ENCODE data around the gene RASEF.

RASEF gene

DNA sequence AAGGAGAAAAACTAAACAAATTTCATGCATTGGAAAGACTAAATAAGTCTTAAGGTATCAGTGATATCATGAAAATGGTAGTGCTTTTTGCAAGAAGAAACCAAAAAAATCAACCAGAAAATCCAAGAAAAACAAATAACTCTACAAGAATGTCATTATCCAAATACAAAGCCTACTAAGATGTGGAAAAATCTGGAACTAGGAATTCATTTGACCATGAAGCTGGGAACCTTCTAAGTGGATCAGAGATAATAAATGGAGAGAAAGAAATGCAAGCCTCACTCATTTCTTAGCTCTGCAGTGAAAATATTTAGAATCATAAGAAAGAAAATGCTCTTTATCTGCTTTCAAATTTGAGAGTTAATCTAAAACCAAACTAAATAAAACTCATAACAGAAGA lies 51.3 kb downstream of the RASEF start:
- no peak overlapping the region for H3K4me3 ChIP-seq (ENCODE audit: low read length)
- no peaks in the 10 kb centered on the region for H3K9me2 ChIP-seq (replicated peaks; ENCODE audit: control insufficient read depth, low read length)
- H3K79me2 ChIP-seq (ENCODE audit: control insufficient read depth, low read length): no peaks in the 10 kb centered on the region
- H3K4me2 ChIP-seq (ENCODE audit: low read length): no peak overlapping the region
- H3K27ac ChIP-seq (ENCODE audit: low read depth, low read length): no peak overlapping the region
- H3K4me1 ChIP-seq (ENCODE audit: control insufficient read depth, low read length): no peaks in the 10 kb centered on the region
- no peaks in the 10 kb centered on the region for H4K20me1 ChIP-seq (ENCODE audit: control insufficient read depth, insufficient read depth, low read depth, low read length)
- H3K36me3 ChIP-seq (ENCODE audit: control insufficient read depth, low read length): no peaks in the 10 kb centered on the region
- no peak for TF ChIP-seq EZH2phosphoT487 (IDR thresholded peaks at IDR 0.05; ENCODE audit: borderline replicate concordance, low read length)
- TF ChIP-seq, protein P1, sequence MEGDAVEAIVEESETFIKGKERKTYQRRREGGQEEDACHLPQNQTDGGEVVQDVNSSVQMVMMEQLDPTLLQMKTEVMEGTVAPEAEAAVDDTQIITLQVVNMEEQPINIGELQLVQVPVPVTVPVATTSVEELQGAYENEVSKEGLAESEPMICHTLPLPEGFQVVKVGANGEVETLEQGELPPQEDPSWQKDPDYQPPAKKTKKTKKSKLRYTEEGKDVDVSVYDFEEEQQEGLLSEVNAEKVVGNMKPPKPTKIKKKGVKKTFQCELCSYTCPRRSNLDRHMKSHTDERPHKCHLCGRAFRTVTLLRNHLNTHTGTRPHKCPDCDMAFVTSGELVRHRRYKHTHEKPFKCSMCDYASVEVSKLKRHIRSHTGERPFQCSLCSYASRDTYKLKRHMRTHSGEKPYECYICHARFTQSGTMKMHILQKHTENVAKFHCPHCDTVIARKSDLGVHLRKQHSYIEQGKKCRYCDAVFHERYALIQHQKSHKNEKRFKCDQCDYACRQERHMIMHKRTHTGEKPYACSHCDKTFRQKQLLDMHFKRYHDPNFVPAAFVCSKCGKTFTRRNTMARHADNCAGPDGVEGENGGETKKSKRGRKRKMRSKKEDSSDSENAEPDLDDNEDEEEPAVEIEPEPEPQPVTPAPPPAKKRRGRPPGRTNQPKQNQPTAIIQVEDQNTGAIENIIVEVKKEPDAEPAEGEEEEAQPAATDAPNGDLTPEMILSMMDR (IDR thresholded peaks at IDR 0.05; ENCODE audit: low read depth, low read length, poor library complexity, severe bottlenecking): no peak
- H3K9me3 ChIP-seq (ENCODE audit: control insufficient read depth, insufficient read depth, low read length): no peaks in the 10 kb centered on the region
- H3K27me3 ChIP-seq (ENCODE audit: control insufficient read depth, low read length): no peaks in the 10 kb centered on the region
- no peaks in the 10 kb centered on the region for H3F3A ChIP-seq (ENCODE audit: control insufficient read depth, insufficient read depth)

DNA sequence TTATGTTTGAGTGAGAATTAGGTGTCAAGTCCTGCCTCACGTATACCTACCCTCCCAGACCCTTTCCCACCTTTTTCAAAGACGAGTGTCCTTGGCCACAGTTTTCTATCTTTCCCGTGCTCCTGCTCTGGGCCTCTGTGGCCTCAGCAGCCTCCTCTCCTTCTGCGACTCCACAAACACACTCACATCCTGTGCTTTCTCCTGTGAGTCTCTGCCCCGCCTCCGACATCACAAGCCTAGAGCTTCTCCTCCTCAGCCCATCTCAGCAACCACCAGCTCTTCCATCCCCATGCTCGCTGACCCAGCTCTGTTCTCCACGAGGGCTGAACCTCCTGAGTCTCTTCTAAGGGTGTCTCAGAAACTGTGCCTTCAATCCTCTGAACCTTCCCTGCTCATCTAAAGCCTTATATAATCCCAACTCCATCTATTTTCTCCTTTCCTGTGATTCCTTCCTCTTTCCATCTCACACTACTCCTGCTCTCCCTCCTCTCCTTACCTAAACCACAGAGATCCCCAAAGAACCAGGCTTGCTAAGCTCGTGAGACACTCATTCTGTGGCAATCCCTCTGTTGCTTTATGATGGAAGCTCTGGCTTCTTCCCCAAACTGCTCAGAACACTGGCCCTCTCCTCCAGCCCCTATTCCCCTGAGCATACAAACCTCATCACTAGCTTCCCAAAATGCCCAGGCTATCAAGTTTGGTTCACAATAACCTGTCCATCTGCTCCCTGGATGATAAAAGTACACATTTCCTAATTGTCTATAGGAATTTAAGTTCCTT lies 55.2 kb downstream of the RASEF start:
- no peaks in the 10 kb centered on the region for H3K9me2 ChIP-seq (replicated peaks; ENCODE audit: control insufficient read depth, low read length)
- H3K79me2 ChIP-seq (ENCODE audit: control insufficient read depth, low read length): no peaks in the 10 kb centered on the region
- H3K27me3 ChIP-seq (ENCODE audit: control insufficient read depth, low read length): no peaks in the 10 kb centered on the region
- H3K36me3 ChIP-seq (ENCODE audit: control insufficient read depth, low read length): no peaks in the 10 kb centered on the region
- no peaks in the 10 kb centered on the region for H3K9me3 ChIP-seq (ENCODE audit: control insufficient read depth, insufficient read depth, low read length)
- no peaks in the 10 kb centered on the region for H4K20me1 ChIP-seq (ENCODE audit: control insufficient read depth, insufficient read depth, low read depth, low read length)
- H3K27ac ChIP-seq (ENCODE audit: low read depth, low read length): no peak overlapping the region
- no peaks in the 10 kb centered on the region for H3K4me1 ChIP-seq (ENCODE audit: control insufficient read depth, low read length)
- H3K4me3 ChIP-seq (ENCODE audit: low read length): no peak overlapping the region
- TF ChIP-seq, protein P1 (IDR thresholded peaks at IDR 0.05; ENCODE audit: low read depth, low read length, poor library complexity, severe bottlenecking): no peak
- no peak for TF ChIP-seq EZH2phosphoT487 (IDR thresholded peaks at IDR 0.05; ENCODE audit: borderline replicate concordance, low read length)
- no peak overlapping the region for H3K4me2 ChIP-seq (ENCODE audit: low read length)
- no peaks in the 10 kb centered on the region for H3F3A ChIP-seq (ENCODE audit: control insufficient read depth, insufficient read depth)

DNA sequence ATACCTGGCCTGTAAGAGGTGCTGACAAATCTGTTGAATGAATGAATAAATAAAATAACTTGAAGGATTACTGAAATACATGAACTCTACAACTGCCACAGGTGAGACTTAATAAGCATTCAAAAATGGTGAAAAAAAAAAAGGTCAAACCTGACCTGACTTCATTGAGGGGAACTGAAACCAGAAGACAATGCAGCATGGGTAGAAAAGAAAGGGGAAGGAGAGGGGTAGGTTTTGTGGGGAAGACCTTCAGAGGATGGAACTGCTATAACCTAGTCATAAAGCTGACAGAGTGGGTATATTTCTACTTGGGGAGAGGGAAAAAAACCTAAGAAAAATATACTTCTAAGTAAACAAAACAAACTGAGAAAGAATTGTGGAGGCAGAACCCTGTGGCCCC lies 56.6 kb downstream of the RASEF start:
- Histone ChIP-seq H3K9me3 (ENCODE audit: control insufficient read depth, insufficient read depth, low read length) (no peaks in the 10 kb centered on the region), H3K36me3 (ENCODE audit: control insufficient read depth, low read length) (no peaks in the 10 kb centered on the region), H3K79me2 (ENCODE audit: control insufficient read depth, low read length) (no peaks in the 10 kb centered on the region), H3K4me1 (ENCODE audit: control insufficient read depth, low read length) (no peaks in the 10 kb centered on the region), H3K4me3 (ENCODE audit: low read length) (no peak overlapping the region), H3F3A (ENCODE audit: control insufficient read depth, insufficient read depth) (no peaks in the 10 kb centered on the region), H3K9me2 (replicated peaks; ENCODE audit: control insufficient read depth, low read length) (no peaks in the 10 kb centered on the region), H3K27ac (ENCODE audit: low read depth, low read length) (no peak overlapping the region), H4K20me1 (ENCODE audit: control insufficient read depth, insufficient read depth, low read depth, low read length) (no peaks in the 10 kb centered on the region), H3K27me3 (ENCODE audit: control insufficient read depth, low read length) (no peaks in the 10 kb centered on the region), H3K4me2 (ENCODE audit: low read length) (no peak overlapping the region)
- TF ChIP-seq, protein P1 (IDR thresholded peaks at IDR 0.05; ENCODE audit: low read depth, low read length, poor library complexity, severe bottlenecking): no peak
- TF ChIP-seq EZH2phosphoT487 (IDR thresholded peaks at IDR 0.05; ENCODE audit: borderline replicate concordance, low read length): no peak

All from DOHH2 (cell line).